ENCODE data around the gene MPHOSPH9.

Gene MPHOSPH9

DNA sequence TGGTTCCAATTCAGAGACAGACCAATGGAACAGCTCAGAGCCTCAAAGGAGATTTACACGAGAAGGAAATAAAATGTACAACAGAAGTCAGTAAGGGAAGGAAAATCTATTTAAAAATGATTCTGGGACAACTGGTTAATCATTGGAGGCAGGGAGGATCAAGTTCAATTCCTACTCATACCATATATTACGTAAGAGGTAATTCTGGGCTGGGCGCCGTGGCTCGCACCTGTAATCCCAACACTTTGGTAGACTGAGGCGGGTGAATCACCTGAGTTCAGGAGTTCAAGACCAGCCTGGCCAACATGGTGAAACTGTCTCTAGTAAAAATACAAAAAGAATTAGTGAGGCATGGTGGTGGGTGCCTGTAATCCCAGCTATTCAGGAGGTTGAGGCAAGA lies 45.3 kb downstream of the MPHOSPH9 start:
- Histone ChIP-seq H3K23ac (ENCODE audit: low read length) (no peak overlapping the region), H3K4ac (ENCODE audit: low read depth, low read length) (no peak overlapping the region), H3K27me3 (ENCODE audit: insufficient read depth, low read length) (no peaks in the 10 kb centered on the region), H4K8ac (ENCODE audit: low read depth, low read length) (no peak overlapping the region), H3K27ac (ENCODE audit: low read depth, low read length) (no peak overlapping the region), H2BK12ac (ENCODE audit: low read length) (no peak overlapping the region), H3K4me3 (ENCODE audit: low read depth, low read length) (no peak overlapping the region), H3K9ac (ENCODE audit: low read length) (no peak overlapping the region), H2BK120ac (ENCODE audit: insufficient read depth, low read length, poor library complexity) (no peak overlapping the region), H4K91ac (ENCODE audit: low read depth, low read length) (no peak overlapping the region), H2AK5ac (ENCODE audit: low read length) (no peak overlapping the region), H3K18ac (ENCODE audit: low read length) (no peak overlapping the region), H3K4me1 (ENCODE audit: control insufficient read depth in 1 of 2, insufficient read depth in 2 of 2, low read length in 2 of 2) (no peaks in the 10 kb centered on the region), H3K14ac (ENCODE audit: low read length) (no peak overlapping the region), H3K79me1 (ENCODE audit: low read length) (no peaks in the 10 kb centered on the region), H2AFZ (ENCODE audit: insufficient read depth, low read length, poor library complexity) (no peak overlapping the region), H3K4me2 (ENCODE audit: low read length) (no peak overlapping the region), H2BK5ac (ENCODE audit: low read depth, low read length, poor library complexity) (no peak overlapping the region), H3K9me3 (ENCODE audit: insufficient read depth, low read depth, low read length) (no peaks in the 10 kb centered on the region), H4K12ac (ENCODE audit: low read depth, low read length) (no peak overlapping the region), H3K36me3 (ENCODE audit: control insufficient read depth in 1 of 2, insufficient read depth in 2 of 2, low read length in 2 of 2) (peaks cover 6 to 13% of the 10 kb centered on the region in 2 experiments), H3K79me2 (ENCODE audit: control insufficient read depth, insufficient read depth, low read length, poor library complexity) (no peaks in the 10 kb centered on the region)
- no CpG with 5 or more reads among the region's 6 CpGs for WGBS (ENCODE audit: extremely low coverage, insufficient coverage, insufficient read length)
- DNase-seq = no peak

DNA sequence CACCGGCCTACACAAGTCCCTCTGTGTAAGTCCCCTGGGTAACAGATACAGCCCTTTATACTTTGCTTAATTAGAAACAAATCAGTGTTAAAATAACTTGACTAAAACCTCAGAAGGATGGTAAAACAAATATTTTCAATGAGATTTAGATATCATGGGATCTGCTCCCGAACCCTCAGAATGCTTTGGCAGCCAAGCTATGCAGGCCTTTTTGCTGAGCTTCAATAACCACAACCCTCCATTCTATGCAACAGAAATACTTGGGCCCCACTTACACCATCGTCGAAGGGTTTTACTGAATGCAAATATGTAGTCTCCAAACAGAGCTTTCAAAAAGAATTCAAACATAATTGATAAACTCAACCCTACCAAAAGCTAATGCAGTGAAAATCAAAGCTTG lies 52.8 kb downstream of the MPHOSPH9 start:
- no peaks in the 10 kb centered on the region for H3K9me3 ChIP-seq (ENCODE audit: insufficient read depth, low read depth, low read length)
- no peak overlapping the region for H4K12ac ChIP-seq (ENCODE audit: low read depth, low read length)
- no peaks in the 10 kb centered on the region for H3K4me1 ChIP-seq (ENCODE audit: control insufficient read depth in 1 of 2, insufficient read depth in 2 of 2, low read length in 2 of 2)
- no peak overlapping the region for H2BK120ac ChIP-seq (ENCODE audit: insufficient read depth, low read length, poor library complexity)
- H2AK5ac ChIP-seq (ENCODE audit: low read length) = no peak overlapping the region
- no peak overlapping the region for H3K4ac ChIP-seq (ENCODE audit: low read depth, low read length)
- peaks cover 2 to 5% of the 10 kb centered on the region in 2 experiments for H3K36me3 ChIP-seq (ENCODE audit: control insufficient read depth in 1 of 2, insufficient read depth in 2 of 2, low read length in 2 of 2)
- WGBS (ENCODE audit: extremely low coverage, insufficient coverage, insufficient read length) = no CpG with 5 or more reads among the region's 4 CpGs
- no peaks in the 10 kb centered on the region for H3K79me1 ChIP-seq (ENCODE audit: low read length)
- no peak overlapping the region for H3K9ac ChIP-seq (ENCODE audit: low read length)
- H3K27ac ChIP-seq (ENCODE audit: low read depth, low read length) = no peak overlapping the region
- no peak overlapping the region for H3K4me2 ChIP-seq (ENCODE audit: low read length)
- no peak overlapping the region for H4K91ac ChIP-seq (ENCODE audit: low read depth, low read length)
- no peaks in the 10 kb centered on the region for H3K79me2 ChIP-seq (ENCODE audit: control insufficient read depth, insufficient read depth, low read length, poor library complexity)
- no peak overlapping the region for H2BK12ac ChIP-seq (ENCODE audit: low read length)
- no peak overlapping the region for H4K8ac ChIP-seq (ENCODE audit: low read depth, low read length)
- no peak overlapping the region for H3K4me3 ChIP-seq (ENCODE audit: low read depth, low read length)
- H3K23ac ChIP-seq (ENCODE audit: low read length) = no peak overlapping the region
- no peak overlapping the region for H2BK5ac ChIP-seq (ENCODE audit: low read depth, low read length, poor library complexity)
- no peak overlapping the region for H3K14ac ChIP-seq (ENCODE audit: low read length)
- H3K18ac ChIP-seq (ENCODE audit: low read length) = no peak overlapping the region
- H3K27me3 ChIP-seq (ENCODE audit: insufficient read depth, low read length) = no peaks in the 10 kb centered on the region
- DNase-seq = no peak
- no peak overlapping the region for H2AFZ ChIP-seq (ENCODE audit: insufficient read depth, low read length, poor library complexity)

DNA sequence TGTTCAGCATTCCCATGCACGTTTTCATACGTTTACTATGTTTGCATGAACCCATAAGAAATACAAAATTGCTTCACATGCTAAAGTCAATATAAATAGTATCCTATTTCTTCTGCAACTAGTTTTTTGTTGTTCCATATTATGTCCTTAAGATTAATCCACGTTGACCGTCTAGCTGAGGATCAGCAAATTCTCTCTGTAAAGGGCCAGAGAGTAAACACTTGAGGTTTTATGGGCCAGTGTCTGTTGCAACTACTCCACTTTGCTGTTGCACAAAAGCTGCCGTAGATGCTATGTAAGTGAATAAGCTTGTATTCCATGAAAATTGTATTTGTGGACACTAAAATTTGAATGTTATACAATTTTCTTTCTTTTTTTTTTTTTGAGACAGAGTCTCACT lies 61.0 kb downstream of the MPHOSPH9 start:
- H3K18ac ChIP-seq (ENCODE audit: low read length) = no peak overlapping the region
- no peak overlapping the region for H3K27ac ChIP-seq (ENCODE audit: low read depth, low read length)
- H2BK120ac ChIP-seq (ENCODE audit: insufficient read depth, low read length, poor library complexity) = no peak overlapping the region
- no peaks in the 10 kb centered on the region for H3K4me1 ChIP-seq (ENCODE audit: control insufficient read depth in 1 of 2, insufficient read depth in 2 of 2, low read length in 2 of 2)
- no peak overlapping the region for H2BK5ac ChIP-seq (ENCODE audit: low read depth, low read length, poor library complexity)
- H3K27me3 ChIP-seq (ENCODE audit: insufficient read depth, low read length) = no peaks in the 10 kb centered on the region
- no peak overlapping the region for H2BK12ac ChIP-seq (ENCODE audit: low read length)
- no peak overlapping the region for H4K12ac ChIP-seq (ENCODE audit: low read depth, low read length)
- H3K23ac ChIP-seq (ENCODE audit: low read length) = no peak overlapping the region
- no peak overlapping the region for H2AFZ ChIP-seq (ENCODE audit: insufficient read depth, low read length, poor library complexity)
- H4K91ac ChIP-seq (ENCODE audit: low read depth, low read length) = no peak overlapping the region
- no peaks in the 10 kb centered on the region for H3K79me1 ChIP-seq (ENCODE audit: low read length)
- no peak overlapping the region for H3K14ac ChIP-seq (ENCODE audit: low read length)
- H3K9ac ChIP-seq (ENCODE audit: low read length) = no peak overlapping the region
- H3K79me2 ChIP-seq (ENCODE audit: control insufficient read depth, insufficient read depth, low read length, poor library complexity) = no peaks in the 10 kb centered on the region
- H3K4ac ChIP-seq (ENCODE audit: low read depth, low read length) = no peak overlapping the region
- H3K4me2 ChIP-seq (ENCODE audit: low read length) = no peak overlapping the region
- DNase-seq = no peak
- WGBS (ENCODE audit: extremely low coverage, insufficient coverage, insufficient read length) = no CpG with 5 or more reads among the region's 5 CpGs
- no peak overlapping the region for H2AK5ac ChIP-seq (ENCODE audit: low read length)
- H3K36me3 ChIP-seq (ENCODE audit: control insufficient read depth in 1 of 2, insufficient read depth in 2 of 2, low read length in 2 of 2) = peaks cover 2 to 3% of the 10 kb centered on the region in 2 experiments
- H3K4me3 ChIP-seq (ENCODE audit: low read depth, low read length) = no peak overlapping the region
- H4K8ac ChIP-seq (ENCODE audit: low read depth, low read length) = no peak overlapping the region
- no peaks in the 10 kb centered on the region for H3K9me3 ChIP-seq (ENCODE audit: insufficient read depth, low read depth, low read length)

DNA sequence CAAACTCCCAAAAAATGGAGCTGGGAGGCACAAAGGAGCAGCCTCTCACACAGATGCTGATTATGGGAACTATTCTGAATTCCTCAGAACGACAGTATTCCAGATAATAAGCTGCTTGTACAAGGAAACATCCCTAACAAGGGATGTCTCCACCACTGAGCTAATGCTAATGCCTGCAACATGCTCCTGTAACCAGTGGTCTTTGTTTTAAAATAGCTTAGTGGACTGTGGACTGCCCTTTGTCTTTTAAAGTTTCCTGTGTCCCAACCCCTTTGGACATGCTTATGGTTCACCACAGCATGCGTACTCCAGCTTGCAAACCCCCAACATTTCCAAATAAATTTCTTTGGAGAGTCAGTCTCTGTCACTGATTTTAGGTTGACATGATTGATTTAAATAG lies 65.6 kb downstream of the MPHOSPH9 start:
- no peak overlapping the region for H4K12ac ChIP-seq (ENCODE audit: low read depth, low read length)
- H3K9ac ChIP-seq (ENCODE audit: low read length) = no peak overlapping the region
- no peak overlapping the region for H2AK5ac ChIP-seq (ENCODE audit: low read length)

More for the DNA sequence above, 65.6 kb downstream of the MPHOSPH9 start:
- Histone ChIP-seq H3K14ac (ENCODE audit: low read length) (no peak overlapping the region), H2BK120ac (ENCODE audit: insufficient read depth, low read length, poor library complexity) (no peak overlapping the region), H3K18ac (ENCODE audit: low read length) (no peak overlapping the region), H4K8ac (ENCODE audit: low read depth, low read length) (no peak overlapping the region), H3K27me3 (ENCODE audit: insufficient read depth, low read length) (no peaks in the 10 kb centered on the region), H2BK12ac (ENCODE audit: low read length) (no peak overlapping the region), H3K36me3 (ENCODE audit: control insufficient read depth in 1 of 2, insufficient read depth in 2 of 2, low read length in 2 of 2) (peaks cover 2 to 3% of the 10 kb centered on the region in 2 experiments), H3K79me2 (ENCODE audit: control insufficient read depth, insufficient read depth, low read length, poor library complexity) (no peaks in the 10 kb centered on the region), H2BK5ac (ENCODE audit: low read depth, low read length, poor library complexity) (no peak overlapping the region), H3K4ac (ENCODE audit: low read depth, low read length) (no peak overlapping the region), H3K79me1 (ENCODE audit: low read length) (no peaks in the 10 kb centered on the region), H4K91ac (ENCODE audit: low read depth, low read length) (no peak overlapping the region), H3K4me3 (ENCODE audit: low read depth, low read length) (no peak overlapping the region), H3K23ac (ENCODE audit: low read length) (no peak overlapping the region), H3K27ac (ENCODE audit: low read depth, low read length) (no peak overlapping the region), H3K4me2 (ENCODE audit: low read length) (no peak overlapping the region), H3K4me1 (ENCODE audit: control insufficient read depth in 1 of 2, insufficient read depth in 2 of 2, low read length in 2 of 2) (peaks cover 0 to 6% of the 10 kb centered on the region in 2 experiments), H3K9me3 (ENCODE audit: insufficient read depth, low read depth, low read length) (no peaks in the 10 kb centered on the region), H2AFZ (ENCODE audit: insufficient read depth, low read length, poor library complexity) (no peak overlapping the region)
- no peak for DNase-seq
- WGBS (ENCODE audit: extremely low coverage, insufficient coverage, insufficient read length) = no CpG with 5 or more reads among the region's 2 CpGs
